SU-DHL-6 (cell line): ENCODE data around the gene CNTRL.
A peak's percentile ranks its signal among the peaks of the same experiment; 100 is the strongest.

Source experiments
- H2AFZ ChIP-seq: fragments of 200-600 bp; sonication (generic); 2 replicates; pipeline ENCODE4 v1.6.1; 2014; ENCODE audit warnings: low read depth, mild to moderate bottlenecking, moderate library complexity, mixed read lengths, antibody characterized with exemption, low read length; ENCODE audit not compliant: severe bottlenecking
- H3F3A ChIP-seq: fragments of 200-600 bp; shearing (Covaris generic); 2 replicates; pipeline ENCODE4 v1.6.0; 2016; ENCODE audit warnings: antibody characterized with exemption, mild to moderate bottlenecking; ENCODE audit not compliant: insufficient read depth
- H3K27ac ChIP-seq: fragments of 200-600 bp; sonication (generic); 2 replicates; pipeline ENCODE4 v1.5.1; 2016; ENCODE audit warnings: low read depth, mild to moderate bottlenecking, low read length, moderate library complexity, mixed read lengths
- H3K27me3 ChIP-seq: fragments of 200-600 bp; sonication (generic), shearing (Covaris generic); 2 replicates; pipeline ENCODE4 v1.6.0; 2014; ENCODE audit warnings: mild to moderate bottlenecking, low read length
- H3K36me3 ChIP-seq: fragments of 200-600 bp; sonication (generic); 2 replicates; pipeline ENCODE4 v1.6.1; 2014; ENCODE audit warnings: mild to moderate bottlenecking, low read length, mixed read lengths
- H3K4me2 ChIP-seq: fragments of 300-600, 200-600 bp; shearing (Covaris generic), sonication (generic); 2 replicates; pipeline ENCODE4 v1.6.0; 2014; ENCODE audit warnings: low read length, low read depth, mild to moderate bottlenecking; ENCODE audit not compliant: poor library complexity, severe bottlenecking
- H3K4me3 ChIP-seq: fragments of 200-600 bp; sonication (generic); 2 replicates; pipeline ENCODE4 v1.5.1; 2014; ENCODE audit warnings: antibody characterized with exemption, low read length, mild to moderate bottlenecking, mixed read lengths; ENCODE audit not compliant: insufficient read depth, poor library complexity, severe bottlenecking
- H3K79me2 ChIP-seq: fragments of 200-600 bp; sonication (generic); 2 replicates; pipeline ENCODE4 v1.6.1; 2014; ENCODE audit warnings: mild to moderate bottlenecking, low read length, moderate library complexity; ENCODE audit not compliant: insufficient read depth
- H3K9ac ChIP-seq: fragments of 200-600 bp; sonication (generic); 2 replicates; pipeline ENCODE4 v1.7.0; 2014; ENCODE audit warnings: mild to moderate bottlenecking, low read length
- H3K9me2 ChIP-seq: fragments of 200-600 bp; sonication (generic); replicated peaks from 2 replicates; pipeline ENCODE4 v1.6.1; 2014; ENCODE audit warnings: low read length; ENCODE audit not compliant: insufficient read depth
- H3K9me3 ChIP-seq: fragments of 200-600 bp; sonication (generic); 2 replicates; pipeline ENCODE4 v1.6.1; 2014; ENCODE audit warnings: low read length, mixed read lengths; ENCODE audit not compliant: insufficient read depth
- H4K20me1 ChIP-seq: fragments of 200-600 bp; sonication (generic); 2 replicates; pipeline ENCODE4 v1.6.1; 2014; ENCODE audit warnings: low read depth, mild to moderate bottlenecking, antibody characterized with exemption, low read length, moderate library complexity, mixed read lengths
- CTCF ChIP-seq: fragments of 200-600 bp; sonication (generic); IDR thresholded peaks from one replicate; pipeline ENCODE4 v1.5.1; 2017; ENCODE audit warnings: antibody characterized with exemption, mild to moderate bottlenecking, low read length, moderate library complexity; ENCODE audit not compliant: insufficient read depth, poor library complexity, severe bottlenecking
- EZH2phosphoT487 ChIP-seq: fragments of 200-600 bp; sonication (generic), shearing (Covaris generic); conservative IDR thresholded peaks from 2 replicates; pipeline ENCODE4 v1.6.1; 2018; ENCODE audit warnings: mild to moderate bottlenecking, antibody characterized with exemption, low read length, moderate library complexity, mixed read lengths

CNTRL gene

GRCh38 chr9:121071370-121071755, 3.4 kb upstream of the CNTRL start:
- peaks cover 40% of the 10 kb centered on the region for H3F3A ChIP-seq
- H3K4me3 ChIP-seq, result peak overlapping the region; percentile 42
- peak overlapping the region; percentile 100 for H3K27ac ChIP-seq
- H3K79me2 ChIP-seq, result peaks cover 19% of the 10 kb centered on the region
- H3K4me2 ChIP-seq, result peak overlapping the region; percentile 98
- no peaks in the 10 kb centered on the region for H3K9me2 ChIP-seq
- no peaks in the 10 kb centered on the region for H3K27me3 ChIP-seq
- H3K9ac ChIP-seq, result peak overlapping the region; percentile 96
- no peaks in the 10 kb centered on the region for H3K36me3 ChIP-seq
- no peaks in the 10 kb centered on the region; the same call in 1 of the 2 replicates for H4K20me1 ChIP-seq
- H2AFZ ChIP-seq, result peak overlapping the region; percentile 61
- 0 out of 2 replicates have a peak, but pooled peaks cover 3% of the 10 kb centered on the region for H3K9me3 ChIP-seq
- TF ChIP-seq EZH2phosphoT487 (no peak), CTCF (no peak)

GRCh38 chr9:121071756-121072421, 2.9 kb upstream of the CNTRL start:
- TF ChIP-seq EZH2phosphoT487, result no peak
- no peak for TF ChIP-seq CTCF
- Histone ChIP-seq H2AFZ (peak overlapping the region; percentile 61), H3K4me3 (peak overlapping the region; percentile 50), H3K9ac (peak overlapping the region; percentile 96), H3K4me2 (peak overlapping the region; percentile 98), H3K9me2 (no peaks in the 10 kb centered on the region), H3K36me3 (no peaks in the 10 kb centered on the region), H3K27ac (peak overlapping the region; percentile 100), H3K9me3 (0 out of 2 replicates have a peak, but pooled peaks cover 3% of the 10 kb centered on the region), H3K27me3 (no peaks in the 10 kb centered on the region), H3F3A (peaks cover 40% of the 10 kb centered on the region), H4K20me1 (no peaks in the 10 kb centered on the region; the same call in 1 of the 2 replicates), H3K79me2 (peaks cover 25% of the 10 kb centered on the region)

- peak overlapping the region; percentile 96 for H3K9ac ChIP-seq
Measured at GRCh38 chr9:121073038-121073437, 1.7 kb upstream of the CNTRL start.

More at GRCh38 chr9:121073038-121073437, 1.7 kb upstream of the CNTRL start:
- Histone ChIP-seq H3K4me3 (peak overlapping the region; percentile 38), H4K20me1 (no peaks in the 10 kb centered on the region; the same call in 1 of the 2 replicates), H3K79me2 (peaks cover 36% of the 10 kb centered on the region), H3K4me2 (peak overlapping the region; percentile 98), H3K36me3 (no peaks in the 10 kb centered on the region), H3K27me3 (no peaks in the 10 kb centered on the region), H3F3A (peaks cover 40% of the 10 kb centered on the region), H3K9me3 (0 out of 2 replicates have a peak, but pooled peaks cover 3% of the 10 kb centered on the region), H3K9me2 (no peaks in the 10 kb centered on the region), H2AFZ (peak overlapping the region; percentile 28), H3K27ac (peak overlapping the region; percentile 100)
- TF ChIP-seq CTCF (no peak), EZH2phosphoT487 (no peak)
